Neural progenitor cell (in vitro differentiated cells): ENCODE results near the gene FOLR2.

ENCODE experiments used
- EZH2 ChIP-seq: fragments of 200-600 bp; sonication (generic); IDR thresholded peaks from 2 replicates; pipeline ENCODE4 v1.6.1; 2017; ENCODE audit warnings: antibody characterized with exemption, mild to moderate bottlenecking, moderate library complexity
- EZH2phosphoT487 ChIP-seq: fragments of 200-600 bp; sonication (generic); IDR thresholded peaks from 2 replicates; pipeline ENCODE4 v1.6.1; 2017; ENCODE audit warnings: antibody characterized with exemption
- TF ChIP-seq, protein P1 (sequence below): fragments of 200-600 bp; sonication (generic); IDR thresholded peaks from 2 replicates; pipeline ENCODE4 v1.5.1; 2017; ENCODE audit warnings: antibody characterized with exemption, mild to moderate bottlenecking

- TF ChIP-seq, protein P1, sequence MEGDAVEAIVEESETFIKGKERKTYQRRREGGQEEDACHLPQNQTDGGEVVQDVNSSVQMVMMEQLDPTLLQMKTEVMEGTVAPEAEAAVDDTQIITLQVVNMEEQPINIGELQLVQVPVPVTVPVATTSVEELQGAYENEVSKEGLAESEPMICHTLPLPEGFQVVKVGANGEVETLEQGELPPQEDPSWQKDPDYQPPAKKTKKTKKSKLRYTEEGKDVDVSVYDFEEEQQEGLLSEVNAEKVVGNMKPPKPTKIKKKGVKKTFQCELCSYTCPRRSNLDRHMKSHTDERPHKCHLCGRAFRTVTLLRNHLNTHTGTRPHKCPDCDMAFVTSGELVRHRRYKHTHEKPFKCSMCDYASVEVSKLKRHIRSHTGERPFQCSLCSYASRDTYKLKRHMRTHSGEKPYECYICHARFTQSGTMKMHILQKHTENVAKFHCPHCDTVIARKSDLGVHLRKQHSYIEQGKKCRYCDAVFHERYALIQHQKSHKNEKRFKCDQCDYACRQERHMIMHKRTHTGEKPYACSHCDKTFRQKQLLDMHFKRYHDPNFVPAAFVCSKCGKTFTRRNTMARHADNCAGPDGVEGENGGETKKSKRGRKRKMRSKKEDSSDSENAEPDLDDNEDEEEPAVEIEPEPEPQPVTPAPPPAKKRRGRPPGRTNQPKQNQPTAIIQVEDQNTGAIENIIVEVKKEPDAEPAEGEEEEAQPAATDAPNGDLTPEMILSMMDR: no peak
- TF ChIP-seq EZH2phosphoT487 (no peak), EZH2 (no peak)
Observed at GRCh38 chr11:72267956-72268617, 51.5 kb downstream of the FOLR2 start.
